HG03460 (cell line): ENCODE data around the gene NOX5.

Experiments
- ATAC-seq: cut with Tn5 transposase; IDR thresholded peaks from one replicate; pipeline ENCODE4 v1.9.1; 2021; ENCODE audit not compliant: unreplicated experiment

NOX5 gene

DNA sequence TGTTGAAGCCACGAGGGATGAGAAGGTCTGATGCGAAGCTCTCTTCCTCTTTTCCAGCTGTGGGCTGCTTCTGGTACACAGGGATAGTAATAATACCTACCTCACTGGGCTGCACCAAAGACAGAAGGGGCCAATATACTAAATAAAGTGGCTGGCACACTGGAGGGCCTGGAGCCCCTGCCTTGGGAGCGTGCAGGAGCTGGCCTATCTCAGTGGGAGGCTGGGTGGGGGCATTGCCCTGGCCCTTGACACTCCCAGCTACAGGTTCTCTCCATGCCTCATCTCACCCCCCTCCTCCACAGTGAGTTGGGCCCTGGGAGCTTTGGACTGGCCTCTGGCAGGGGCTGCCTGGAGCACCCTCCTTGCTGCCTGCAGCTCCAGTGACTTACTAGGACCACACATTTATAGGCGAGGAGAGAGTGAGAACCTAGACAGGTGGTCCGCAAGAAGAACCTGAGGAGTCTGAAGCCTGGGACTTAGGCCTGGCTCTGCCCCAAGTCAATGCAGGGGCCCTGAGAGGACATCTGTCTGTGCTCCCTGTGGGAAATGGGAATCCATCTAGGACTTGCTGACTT is 1.6 kb downstream of the NOX5 start:
- no peak for ATAC-seq

DNA sequence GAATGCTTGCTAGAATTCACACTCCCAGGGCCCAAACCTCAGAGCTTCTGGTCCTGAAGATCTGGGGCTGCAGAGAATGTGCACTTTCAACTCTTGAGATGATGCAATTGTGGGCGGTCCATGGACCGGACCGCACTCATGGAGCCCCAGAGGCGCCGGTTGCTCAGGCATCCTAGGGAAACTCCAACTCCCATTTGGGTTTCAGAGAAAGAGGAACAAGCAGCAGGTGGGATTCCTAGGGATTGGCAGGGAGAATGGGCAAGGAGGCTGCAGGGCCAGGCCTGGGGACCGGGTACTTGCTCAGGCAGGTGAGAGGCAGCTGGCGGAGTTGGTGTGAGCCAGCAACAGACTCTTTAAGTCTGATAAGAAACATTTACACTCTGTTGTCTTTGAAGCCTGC is 3.5 kb downstream of the NOX5 start:
- ATAC-seq, result no peak

DNA sequence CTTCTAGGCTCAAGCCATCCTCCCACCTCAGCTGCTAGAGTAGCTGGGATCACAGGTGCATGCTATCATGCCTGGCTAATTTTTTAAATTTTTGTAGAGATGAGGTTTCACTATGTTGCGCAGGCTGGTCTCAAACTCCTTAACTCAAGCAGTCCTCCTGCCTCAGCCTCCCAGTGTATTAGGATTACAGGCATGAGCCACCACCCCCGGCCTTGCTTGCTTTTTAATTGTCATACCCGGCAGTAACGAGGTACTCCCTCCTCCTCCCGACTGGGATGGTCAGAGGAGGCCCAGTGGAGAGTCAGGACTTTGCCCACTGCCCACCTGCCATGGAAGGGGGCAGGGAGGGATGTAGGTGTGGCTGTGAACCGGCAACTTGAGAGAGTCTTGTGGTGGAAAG is 4.5 kb downstream of the NOX5 start:
- no peak for ATAC-seq

DNA sequence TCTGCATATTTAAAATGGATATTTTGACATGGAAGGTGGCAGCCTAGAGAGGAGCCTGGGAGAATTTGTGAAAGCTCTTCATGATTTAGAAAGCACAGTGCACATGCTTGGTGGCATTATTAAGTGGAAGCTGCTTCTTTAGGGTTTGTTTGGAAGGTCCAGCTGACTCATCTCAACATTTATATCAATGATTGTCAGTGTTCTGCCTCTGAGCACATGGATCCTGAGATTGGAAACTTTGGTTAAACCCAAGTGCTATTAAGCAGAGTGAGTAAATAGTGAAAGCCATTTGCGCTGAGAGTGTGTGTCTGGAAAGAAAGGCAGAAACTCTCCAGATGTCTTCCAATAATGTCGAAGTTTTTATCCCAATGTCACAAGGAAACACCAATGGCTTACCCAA is 7.4 kb downstream of the NOX5 start:
- no peak for ATAC-seq

DNA sequence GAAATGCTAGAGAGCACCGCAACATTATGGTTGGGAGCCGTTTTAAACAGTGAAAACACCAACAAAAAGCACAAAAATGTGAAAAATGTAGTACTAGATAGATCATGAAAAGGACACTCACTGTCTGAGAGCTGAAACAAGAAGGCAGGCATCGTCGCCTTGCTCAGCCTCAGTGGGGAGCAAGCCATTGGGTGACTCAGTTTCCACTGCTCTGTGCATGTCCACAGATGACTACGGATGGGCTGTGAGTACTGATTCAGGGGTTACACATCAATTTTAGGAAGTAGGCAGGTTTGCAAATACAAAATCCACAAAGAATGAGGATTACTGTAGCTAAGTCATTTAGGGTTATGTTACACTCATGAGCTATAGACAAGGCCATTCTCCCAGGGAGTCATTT is 10.8 kb downstream of the NOX5 start:
- no peak for ATAC-seq

DNA sequence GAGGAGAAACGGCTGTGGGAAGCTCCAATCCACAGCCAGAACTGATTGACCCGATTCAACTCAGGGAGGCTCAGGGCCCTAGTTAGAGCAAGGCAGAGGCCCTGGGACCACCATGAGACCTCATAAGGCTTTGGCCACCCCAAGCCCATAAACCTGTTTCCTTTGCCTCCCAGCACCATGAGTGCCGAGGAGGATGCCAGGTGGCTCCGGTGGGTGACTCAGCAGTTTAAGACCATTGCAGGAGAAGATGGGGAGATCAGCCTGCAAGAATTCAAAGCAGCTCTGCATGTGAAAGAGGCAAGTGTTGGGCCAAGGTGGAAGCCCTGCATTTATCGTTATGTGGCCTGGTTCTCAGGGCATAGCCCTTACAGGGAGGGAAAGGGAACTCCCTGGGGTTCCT is 11.9 kb downstream of the NOX5 start:
- no peak for ATAC-seq

DNA sequence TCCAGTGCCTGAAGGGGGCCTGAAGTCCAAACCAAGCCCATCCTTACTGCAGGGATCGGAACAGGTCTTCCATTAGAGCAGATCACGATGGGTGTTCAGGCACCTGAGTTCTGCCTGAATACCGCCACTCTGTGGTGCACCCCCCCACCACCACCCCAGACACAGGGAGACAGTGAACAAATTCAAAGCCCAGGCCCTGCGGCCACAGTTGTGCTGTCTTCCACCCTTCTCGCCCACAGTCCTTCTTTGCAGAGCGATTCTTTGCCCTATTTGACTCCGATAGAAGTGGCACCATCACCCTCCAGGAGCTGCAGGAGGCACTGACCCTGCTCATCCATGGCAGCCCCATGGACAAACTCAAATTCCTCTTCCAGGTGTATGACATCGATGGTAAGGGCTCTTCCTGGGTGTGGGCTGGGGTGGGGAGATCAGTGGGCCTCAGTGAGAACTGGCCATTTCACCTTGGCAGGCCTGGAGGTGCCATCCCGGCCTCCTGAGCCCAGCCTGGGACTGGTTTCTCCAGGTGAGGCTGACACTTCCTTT is 13.6 kb downstream of the NOX5 start:
- ATAC-seq, result no peak

DNA sequence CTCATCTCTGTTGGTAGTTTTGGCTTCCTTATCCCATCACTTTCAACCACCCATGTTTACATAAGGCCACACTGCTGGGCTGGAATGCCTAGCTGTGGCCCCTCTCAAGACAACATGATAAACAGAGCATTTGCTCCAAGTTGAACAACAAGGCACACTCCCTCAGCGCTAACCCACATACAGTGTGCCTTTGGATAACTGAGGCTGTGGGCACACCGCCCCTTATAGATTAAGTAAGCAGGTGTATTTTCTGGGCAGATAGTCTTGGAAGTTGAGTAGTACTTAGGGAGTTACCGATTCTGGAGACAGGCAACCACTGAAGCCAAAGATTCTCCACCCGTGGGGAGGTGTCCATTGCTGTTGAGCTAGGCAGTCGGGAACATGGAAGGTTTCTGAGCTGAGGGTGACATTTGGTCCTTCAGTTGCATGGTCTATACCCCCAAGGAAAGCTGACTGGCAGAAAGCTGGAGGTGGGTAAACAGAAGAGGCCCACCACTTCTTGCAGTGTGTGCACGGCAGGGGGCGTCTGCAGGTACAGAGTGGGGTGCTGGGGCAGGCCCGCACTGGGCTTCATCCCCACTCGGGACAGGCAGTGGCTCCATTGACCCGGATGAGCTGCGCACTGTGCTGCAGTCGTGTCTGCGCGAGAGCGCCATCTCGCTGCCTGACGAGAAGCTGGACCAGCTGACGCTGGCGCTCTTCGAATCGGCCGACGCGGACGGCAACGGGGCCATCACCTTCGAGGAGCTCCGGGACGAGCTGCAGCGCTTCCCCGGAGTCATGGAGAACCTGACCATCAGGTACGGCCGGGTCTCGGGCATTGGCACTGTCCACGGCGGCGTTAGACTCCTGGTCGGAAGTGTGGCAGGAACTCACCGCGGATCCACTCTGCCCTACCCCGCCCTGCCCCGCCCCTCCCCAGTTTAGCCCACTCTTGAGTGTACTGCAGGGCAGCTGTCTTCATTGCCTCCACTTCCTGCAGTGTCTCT is 16.8 kb downstream of the NOX5 start:
- no peak for ATAC-seq

DNA sequence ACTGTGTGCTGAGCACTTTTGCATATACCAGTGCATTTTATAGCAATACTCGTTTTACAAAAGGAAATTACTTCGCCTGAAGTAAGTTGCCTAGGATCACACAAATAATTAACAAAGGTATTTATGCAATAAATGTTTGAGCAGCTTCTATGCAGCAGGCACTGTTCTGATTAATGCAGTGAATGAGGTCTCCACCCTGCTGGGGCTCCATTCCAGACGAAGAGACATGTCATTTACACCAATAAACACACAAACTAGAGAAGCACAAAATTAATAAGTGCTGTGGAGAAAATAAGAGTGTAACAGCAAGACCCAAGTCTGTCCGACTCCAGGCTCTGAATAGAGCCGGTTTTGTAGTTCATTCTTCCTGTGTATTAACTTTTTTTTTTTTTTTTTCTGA is 17.5 kb downstream of the NOX5 start:
- ATAC-seq, result no peak

DNA sequence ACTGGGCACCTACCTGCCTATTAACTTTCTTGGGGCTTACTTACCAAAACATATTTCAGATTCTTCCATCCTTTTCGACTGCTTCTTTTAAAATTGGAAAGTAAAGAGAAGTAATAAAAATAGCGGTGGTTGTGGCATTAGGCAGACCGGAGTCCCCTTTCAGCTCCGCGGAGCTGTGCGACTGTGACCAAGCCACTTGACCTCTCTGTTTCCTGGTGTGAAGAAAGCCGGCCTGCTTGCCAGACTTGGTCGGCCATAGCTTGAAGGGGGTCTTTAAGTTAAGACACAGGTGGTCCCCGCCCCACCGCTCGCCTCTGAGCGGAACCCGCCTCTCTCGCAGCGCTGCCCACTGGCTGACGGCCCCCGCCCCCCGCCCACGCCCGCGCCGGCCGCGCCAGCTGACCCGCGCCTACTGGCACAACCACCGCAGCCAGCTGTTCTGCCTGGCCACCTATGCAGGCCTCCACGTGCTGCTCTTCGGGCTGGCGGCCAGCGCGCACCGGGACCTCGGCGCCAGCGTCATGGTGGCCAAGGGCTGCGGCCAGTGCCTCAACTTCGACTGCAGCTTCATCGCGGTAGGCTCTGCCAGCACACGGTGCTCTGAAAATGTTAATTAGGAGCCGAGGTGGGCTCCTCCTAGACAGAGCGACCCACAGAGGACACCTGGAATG is 18.3 kb downstream of the NOX5 start:
- ATAC-seq, result no peak

DNA sequence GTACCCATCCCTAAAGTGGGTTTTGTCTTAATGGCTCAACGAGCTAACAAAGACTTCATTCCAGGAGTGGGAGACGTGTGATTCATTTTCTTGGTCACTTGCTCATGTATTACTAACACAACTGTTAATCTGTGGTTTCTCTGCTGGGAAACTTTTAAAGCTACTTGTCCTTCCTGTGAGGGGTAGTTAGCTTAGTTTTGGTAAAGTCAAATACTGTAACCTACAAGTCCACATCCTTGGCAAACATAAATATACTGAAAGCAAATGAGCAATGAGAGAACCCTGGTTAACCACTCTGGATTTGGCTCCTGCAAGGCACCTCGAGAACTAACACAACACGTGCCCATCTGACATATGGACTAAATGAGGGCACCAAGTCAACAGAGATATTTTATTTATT is 19.9 kb downstream of the NOX5 start:
- ATAC-seq, result no peak

DNA sequence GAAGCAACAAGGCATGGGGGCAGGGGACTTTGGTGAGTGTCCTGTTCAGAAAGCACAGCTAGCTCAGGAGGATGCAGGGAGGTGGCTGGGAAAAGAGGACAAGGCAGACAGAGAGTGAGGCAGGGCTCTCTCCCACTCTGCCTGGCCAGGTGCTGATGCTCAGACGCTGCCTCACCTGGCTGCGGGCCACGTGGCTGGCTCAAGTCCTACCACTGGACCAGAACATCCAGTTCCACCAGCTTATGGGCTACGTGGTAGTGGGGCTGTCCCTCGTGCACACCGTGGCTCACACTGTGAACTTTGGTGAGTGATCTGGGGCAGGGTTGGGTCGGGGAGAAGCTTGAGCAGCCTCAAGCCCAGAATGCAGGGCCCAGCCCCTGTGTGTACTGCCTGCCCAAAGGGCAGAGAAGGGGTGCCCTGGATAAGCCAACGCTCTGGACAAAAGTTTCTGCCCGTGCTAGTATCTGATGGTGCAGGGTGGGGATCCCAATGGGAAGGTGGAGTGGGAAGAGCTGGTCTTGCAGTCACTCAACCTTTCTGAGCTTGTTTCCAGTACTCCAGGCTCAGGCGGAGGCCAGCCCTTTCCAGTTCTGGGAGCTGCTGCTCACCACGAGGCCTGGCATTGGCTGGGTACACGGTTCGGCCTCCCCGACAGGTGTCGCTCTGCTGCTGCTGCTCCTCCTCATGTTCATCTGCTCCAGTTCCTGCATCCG is 20.9 kb downstream of the NOX5 start:
- ATAC-seq, result no peak

DNA sequence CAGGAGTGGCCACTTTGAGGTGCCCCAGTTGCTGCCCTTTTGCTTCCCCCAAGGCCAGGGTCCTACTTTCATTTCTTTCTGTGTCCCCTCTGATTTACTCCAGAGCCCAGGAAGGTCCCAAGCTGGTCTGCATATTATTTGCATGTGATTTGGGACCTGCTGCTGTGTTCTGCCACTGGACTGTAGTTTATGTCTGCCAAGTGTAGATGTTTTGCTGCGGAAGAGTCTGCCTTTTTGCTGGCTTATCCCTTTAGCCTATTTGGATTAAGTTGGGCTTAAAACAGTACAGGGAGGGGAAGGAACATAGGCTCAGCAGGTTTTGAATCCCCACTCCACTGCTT is 21.4 kb downstream of the NOX5 start:
- no peak for ATAC-seq

DNA sequence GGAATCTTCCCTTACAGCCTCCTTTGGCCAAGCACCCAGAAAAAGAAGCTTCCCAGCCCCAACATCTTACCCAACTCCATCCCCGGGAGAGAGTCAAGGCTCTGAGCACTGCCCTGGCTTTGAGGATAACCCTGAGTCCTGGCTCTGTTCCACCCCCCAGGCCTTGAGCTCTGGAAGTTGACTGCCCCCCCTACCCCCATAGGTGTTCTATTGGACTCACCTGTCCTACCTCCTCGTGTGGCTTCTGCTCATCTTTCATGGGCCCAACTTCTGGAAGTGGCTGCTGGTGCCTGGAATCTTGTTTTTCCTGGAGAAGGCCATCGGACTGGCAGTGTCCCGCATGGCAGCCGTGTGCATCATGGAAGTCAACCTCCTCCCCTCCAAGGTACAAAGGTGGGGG is 22.3 kb downstream of the NOX5 start:
- ATAC-seq, result no peak

DNA sequence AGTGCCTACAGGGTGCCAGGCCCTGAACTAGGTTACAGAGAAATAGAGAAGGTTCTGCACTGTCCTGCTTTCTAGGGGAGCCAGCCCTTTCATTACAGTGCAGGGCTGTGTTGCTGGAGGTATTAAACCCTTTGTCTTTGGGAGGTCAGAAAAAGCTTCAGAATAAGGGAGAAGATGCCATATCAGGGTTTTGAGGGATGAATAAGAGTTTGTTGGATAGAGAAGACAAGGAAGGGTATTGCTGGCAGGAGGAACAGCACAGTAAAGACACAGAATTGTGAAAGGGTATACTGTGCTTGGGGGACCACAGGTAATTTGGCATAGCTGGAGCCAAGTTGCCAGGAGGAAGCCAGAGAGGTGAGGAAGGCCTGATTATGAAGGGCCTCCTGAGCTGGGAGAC is 23.0 kb downstream of the NOX5 start:
- ATAC-seq, result no peak

DNA sequence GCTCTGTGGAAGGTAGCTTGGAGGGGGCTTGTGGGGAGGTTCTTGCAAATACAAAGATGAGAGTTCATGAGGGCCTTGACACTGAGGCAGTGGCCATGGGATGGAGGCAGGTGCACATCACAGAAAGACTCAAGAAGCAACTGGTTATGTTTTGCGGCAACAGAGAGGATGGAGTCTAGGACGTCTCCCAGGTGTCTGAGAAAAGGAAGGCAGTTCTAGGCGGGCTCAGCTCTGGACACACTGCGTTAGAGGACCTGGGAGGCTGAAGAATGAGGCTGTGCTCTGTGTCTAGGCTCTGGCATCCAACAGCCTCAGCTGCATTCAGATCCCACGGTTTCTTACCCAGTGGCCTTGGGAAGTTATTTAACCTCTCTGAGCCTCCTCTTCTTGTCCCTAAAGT is 23.5 kb downstream of the NOX5 start:
- ATAC-seq, result no peak

DNA sequence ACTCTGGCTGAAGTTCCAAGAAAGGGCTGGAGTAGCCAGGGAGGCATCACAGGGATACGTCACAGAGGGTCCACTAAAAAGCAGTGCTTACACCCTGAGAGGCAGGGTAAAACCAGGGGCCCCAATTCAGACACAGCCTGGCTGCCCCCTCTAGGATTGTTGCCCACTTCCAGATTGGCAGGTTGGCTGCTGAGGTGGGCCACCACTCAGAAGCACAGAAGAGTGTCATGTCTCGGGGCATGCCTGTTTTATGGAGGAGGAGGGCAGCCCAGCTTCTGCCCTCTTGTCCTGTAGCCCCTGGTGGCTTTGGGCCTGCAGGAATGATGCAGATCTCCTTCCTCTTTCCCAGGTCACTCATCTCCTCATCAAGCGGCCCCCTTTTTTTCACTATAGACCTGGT is 24.0 kb downstream of the NOX5 start:
- ATAC-seq, result no peak

DNA sequence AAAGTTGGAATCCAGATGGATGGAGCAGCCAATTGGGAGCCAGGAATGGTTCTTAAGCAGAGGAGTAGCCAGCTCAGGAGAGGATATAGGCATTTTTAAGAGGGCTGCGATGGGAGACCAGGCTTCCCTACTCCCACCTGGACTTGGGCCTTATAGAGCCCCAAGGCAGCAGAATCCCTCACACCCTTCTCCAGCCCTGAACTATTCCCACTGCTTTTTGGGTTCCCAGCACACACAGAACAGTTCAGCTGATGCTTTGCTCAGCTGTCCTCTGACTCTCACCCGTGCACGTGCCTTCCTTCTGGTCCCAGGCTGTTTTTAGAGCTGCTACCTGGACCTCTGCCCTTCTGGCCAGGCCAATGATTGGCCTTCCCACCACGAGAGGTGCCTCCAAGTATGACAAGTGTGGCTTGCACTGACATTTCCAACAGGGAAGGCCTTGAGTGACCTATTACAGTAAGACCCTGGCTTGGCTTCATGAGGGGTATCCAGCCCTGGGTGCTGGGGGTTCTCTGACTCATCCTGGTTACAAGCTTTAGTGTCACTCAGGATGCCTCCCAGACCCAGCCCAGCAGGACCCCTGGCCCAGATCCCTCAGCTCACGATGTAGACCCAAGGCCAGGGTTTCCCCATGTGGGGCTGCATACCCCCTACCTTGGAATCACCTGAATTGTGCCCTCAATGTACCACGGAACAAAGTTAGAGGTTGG is 25.2 kb downstream of the NOX5 start:
- ATAC-seq, result no peak

DNA sequence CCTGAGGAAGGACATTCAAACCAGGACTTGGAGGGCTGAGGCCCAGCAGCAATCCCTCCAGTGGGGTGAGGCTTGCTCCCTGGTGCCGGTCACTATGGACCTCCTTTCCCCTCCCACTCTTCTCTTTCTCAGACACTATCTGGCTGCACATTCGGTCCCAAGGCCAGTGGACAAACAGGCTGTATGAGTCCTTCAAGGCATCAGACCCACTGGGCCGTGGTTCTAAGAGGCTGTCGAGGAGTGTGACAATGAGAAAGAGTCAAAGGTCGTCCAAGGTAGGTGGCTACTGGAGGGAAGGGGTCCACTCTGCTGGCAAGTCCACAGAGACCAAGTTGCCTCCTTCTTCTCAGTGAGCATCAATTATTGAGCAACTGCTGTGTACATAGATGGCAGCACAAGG is 28.0 kb downstream of the NOX5 start:
- no peak for ATAC-seq

DNA sequence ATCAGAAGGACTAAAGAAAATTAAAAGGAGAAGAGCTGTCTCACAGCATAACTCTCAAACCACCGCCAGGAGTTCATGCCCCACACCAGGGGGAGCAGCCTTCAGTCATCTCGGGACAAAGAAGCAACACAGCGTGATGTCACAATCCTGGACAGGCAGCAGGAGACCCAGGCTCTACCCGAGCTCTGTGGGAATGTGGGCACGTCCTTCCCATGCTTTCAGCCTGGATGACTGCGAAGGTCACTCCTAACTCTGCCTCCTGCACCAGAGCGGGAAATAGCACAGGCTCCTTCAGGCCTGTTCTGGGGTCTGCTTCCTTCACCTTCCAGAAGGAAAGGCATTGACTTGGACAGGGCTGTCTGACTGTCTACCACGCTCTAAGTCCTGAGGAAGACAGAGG is 31.3 kb downstream of the NOX5 start:
- ATAC-seq, result no peak

DNA sequence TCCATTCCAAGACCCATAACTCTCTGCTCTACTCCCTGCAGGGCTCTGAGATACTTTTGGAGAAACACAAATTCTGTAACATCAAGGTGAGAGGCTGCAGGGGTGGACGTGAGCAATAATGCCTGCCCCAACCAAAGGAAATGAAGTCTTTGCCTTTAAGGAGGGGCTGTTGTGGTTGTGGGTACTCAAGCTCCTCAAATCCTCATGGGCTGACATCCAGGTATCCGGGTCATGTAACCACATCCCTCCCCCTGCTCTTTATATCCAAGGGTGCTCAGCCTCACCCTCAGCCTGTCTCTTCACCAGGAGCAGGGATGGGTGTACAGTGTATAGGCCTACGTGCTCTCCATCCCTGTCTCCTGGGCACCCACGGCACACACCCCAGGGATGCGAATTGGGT is 32.3 kb downstream of the NOX5 start:
- no peak for ATAC-seq
